Breast epithelium (tissue), 3 donors: ENCODE measurements around the gene POLR1E.
A peak's percentile ranks its signal among the peaks of the same experiment; 100 is the strongest.

ENCODE experiments used
- CTCF ChIP-seq, 3 donors: fragments of 450-650 bp; IDR thresholded peaks; one replicate each; pipeline ENCODE4 v1.5.1; 2016 to 2017; ENCODE audit warnings: antibody characterized with exemption in 3 of 3, mild to moderate bottlenecking in 3 of 3, moderate library complexity in 3 of 3
- POLR2A ChIP-seq: fragments of 450-650 bp; IDR thresholded peaks from one replicate; pipeline ENCODE4 v1.6.1; 2016; ENCODE audit warnings: antibody characterized with exemption, mild to moderate bottlenecking, moderate library complexity
- POLR2AphosphoS5 ChIP-seq, 3 donors: sonication (generic); formaldehyde crosslinking; IDR thresholded peaks; one replicate each; pipeline ENCODE4 v1.6.1; 2017; ENCODE audit warnings: antibody characterized with exemption in 3 of 3

- TF ChIP-seq CTCF (IDR thresholded peaks at IDR 0.05) (peak in 1 of 3 donors; percentile 17), POLR2A (no peak), POLR2AphosphoS5 (IDR thresholded peaks at IDR 0.05) (peak in 1 of 3 donors; percentile 32)
Measured at GRCh38 chr9:37466037-37466709, 19.6 kb upstream of the POLR1E start.
